GM18499 (cell line): Measurements from ENCODE around the gene MAGEC2.

Experiments used
- ATAC-seq: cut with Tn5 transposase; IDR thresholded peaks from one replicate; pipeline ENCODE4 v1.9.1; 2021; ENCODE audit warnings: moderate number of reproducible peaks; ENCODE audit not compliant: insufficient read depth, unreplicated experiment

MAGEC2 gene

GRCh38 chrX:142204522-142205433 is at the start of gene MAGEC2:
Gene MAGEC2, minus strand, starts transcription at chrX:142205290. Its CDS starts 1,303 bp downstream, at chrX:142203987.
- ATAC-seq: no peak

DNA sequence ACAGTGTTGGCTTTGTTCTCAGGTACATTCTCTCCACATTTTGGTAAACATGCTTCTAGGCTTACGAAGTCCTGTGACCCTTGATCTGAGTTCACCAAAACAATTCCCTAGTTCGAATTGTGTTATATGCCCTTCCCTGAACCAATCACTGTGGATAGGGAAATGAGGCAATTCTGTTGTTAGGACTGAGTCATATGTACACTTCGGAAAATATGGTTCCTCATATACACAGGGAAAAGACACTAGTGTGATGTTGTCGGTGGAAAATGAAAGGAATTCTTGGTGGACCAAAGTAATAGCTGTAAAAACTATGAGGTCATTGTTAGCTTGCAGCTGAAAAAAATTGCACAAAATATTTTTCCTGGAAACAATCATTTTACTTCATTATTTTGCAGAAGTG is 46.6 kb upstream of the MAGEC2 start:
- no peak for ATAC-seq

DNA sequence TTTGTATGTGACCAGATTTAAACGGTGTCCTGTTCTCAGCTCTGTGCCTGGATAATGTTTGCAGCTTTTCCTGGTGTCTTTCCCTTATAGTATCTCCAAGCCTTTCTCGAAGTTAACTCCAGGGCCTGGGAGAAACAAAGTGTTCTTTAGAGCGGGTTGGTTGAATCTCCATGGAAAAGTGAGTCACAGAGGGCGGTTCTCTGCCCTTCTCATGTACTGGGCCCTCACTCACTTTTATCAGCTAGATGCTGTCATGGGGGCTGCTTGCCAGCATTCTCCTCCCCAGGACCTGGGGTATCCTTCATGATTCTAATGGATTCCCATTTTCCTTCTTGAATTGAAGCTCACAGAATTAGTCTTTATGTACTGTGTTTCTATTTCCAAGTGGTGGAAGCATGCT is 46.1 kb upstream of the MAGEC2 start:
- ATAC-seq: no peak

GRCh38 chrX:142250502-142250901 is 45.4 kb upstream of the MAGEC2 start:
- ATAC-seq: no peak

- no peak for ATAC-seq
Measured at GRCh38 chrX:142249721-142250120, 44.6 kb upstream of the MAGEC2 start.

DNA sequence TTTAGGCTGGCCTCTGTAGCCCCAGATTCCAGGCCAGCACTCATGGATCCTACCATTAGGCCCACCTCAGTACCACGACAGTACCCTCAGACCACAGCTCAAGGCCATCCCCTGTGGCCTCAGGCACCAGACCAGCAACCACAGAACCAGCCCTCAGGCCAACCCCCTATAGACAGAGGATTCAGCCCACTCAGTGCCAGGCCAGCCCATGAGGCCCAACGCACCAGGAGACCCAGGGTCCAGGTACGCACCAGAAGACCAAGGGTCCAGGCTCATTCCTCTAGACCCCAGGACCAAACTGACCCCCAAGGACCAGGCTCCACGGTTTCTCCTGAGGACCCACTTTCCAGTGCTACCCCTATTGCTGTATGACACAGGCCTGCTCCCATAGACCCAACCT is 39.5 kb upstream of the MAGEC2 start:
- ATAC-seq: no peak

GRCh38 chrX:142238536-142238935 is 33.4 kb upstream of the MAGEC2 start:
- ATAC-seq: no peak

DNA sequence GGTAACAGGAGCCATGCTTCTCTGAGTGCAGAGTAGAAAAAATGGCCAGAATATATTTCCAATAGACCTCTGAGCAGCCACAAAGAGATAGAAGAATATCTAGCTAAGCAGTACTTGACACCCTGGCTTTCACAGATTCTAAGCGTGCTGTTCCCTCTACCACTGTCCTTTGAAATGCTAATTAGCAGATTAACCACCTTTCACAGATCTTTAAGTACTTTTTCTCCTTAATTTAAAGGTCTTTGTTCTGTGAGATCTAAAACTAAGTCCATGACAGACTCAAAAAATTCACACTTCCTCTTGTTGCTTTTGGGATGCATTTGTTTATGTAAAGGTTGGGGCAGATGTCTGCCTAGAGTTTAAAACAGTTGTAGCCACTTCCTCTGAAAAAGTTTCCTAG is 28.3 kb upstream of the MAGEC2 start:
- ATAC-seq: no peak

GRCh38 chrX:142214081-142214480 is 9.0 kb upstream of the MAGEC2 start:
- ATAC-seq: no peak

- ATAC-seq: no peak
Measured at GRCh38 chrX:142201113-142201512, 4.0 kb downstream of the MAGEC2 start.

DNA sequence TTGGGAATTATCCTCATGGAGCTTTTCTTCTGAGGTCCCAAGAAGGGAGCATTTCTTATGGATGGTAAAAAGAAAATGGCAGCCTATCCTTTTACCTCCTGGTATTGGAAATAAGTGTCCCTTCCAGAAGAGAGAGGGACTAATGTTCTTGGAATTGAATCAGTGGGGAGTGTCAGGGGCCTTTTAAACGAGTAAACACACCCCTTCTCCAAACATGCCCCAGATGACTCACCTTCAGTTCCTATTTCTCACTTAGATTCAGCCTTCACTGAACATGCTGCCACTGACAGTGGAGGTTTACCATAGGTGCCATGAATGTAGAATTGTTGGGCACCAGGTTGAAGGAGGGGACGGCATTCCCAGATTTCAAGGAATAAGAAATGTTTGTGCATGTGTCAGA is 19.0 kb downstream of the MAGEC2 start:
- ATAC-seq: no peak

GRCh38 chrX:142184756-142185602 is 20.1 kb downstream of the MAGEC2 start:
- ATAC-seq: no peak

DNA sequence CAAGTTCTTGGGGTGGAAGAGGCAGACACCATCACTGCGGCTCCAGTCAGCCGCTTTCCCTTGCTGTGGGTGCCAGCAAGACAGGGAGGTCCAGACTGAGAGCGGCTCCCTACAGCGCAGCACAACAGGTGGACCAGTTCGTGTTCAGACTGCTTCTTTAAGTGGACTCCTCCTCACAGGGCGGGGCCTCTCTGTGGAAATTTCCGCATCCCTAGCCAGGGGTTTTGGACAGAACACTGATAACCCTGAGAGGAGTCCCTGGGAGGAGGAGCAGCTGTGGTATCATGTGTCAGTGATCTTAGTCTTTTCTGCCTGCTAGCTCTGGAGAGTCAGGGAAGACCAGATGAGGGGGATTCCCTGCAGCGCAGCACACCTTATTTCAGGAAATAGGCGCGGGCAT is 48.5 kb downstream of the MAGEC2 start:
- ATAC-seq: no peak
